WTC11 (cell line): Measurements from ENCODE around the gene ITIH5. TPM values are rescaled to one million over a fixed set of nuclear protein-coding genes. Genes with fewer than 3 reads are reported as not detected.

ENCODE experiments used
- ATAC-seq: fragments of 200-7000 bp; cut with Tn5 transposase; 2 replicates; pipeline ENCODE4 v1.10.0; 2021; ENCODE audit warnings: mild to moderate bottlenecking, moderate library complexity
- CTCF ChIA-PET: fragments of 300-600 bp; sonication (Branson Sonifier 250); formaldehyde crosslinking; loops from one replicate; lab custom pipeline; 2021; ENCODE audit warnings: antibody characterized with exemption; lab: Charles Lee
- POLR2A ChIA-PET: fragments of 350-600 bp; sonication (Branson Sonifier 250); formaldehyde crosslinking; loops from one replicate; lab custom pipeline; 2021; ENCODE audit warnings: antibody characterized with exemption; lab: Charles Lee
- DNase-seq: peaks from one replicate; pipeline ENCODE4 v3.0.0; 2021; ENCODE audit warnings: low spot score
- H3K27ac Mint-ChIP-seq: 2 replicates; pipeline ENCODE4 v1.8.0; 2021; ENCODE audit warnings: mixed read lengths
- H3K27me3 Mint-ChIP-seq: 2 replicates; pipeline ENCODE4 v1.8.0; 2021; ENCODE audit warnings: low read depth, mild to moderate bottlenecking, moderate library complexity, mixed read lengths
- H3K36me3 Mint-ChIP-seq: 2 replicates; pipeline ENCODE4 v1.8.0; 2021; ENCODE audit warnings: mixed read lengths
- H3K4me1 Mint-ChIP-seq: 2 replicates; pipeline ENCODE4 v1.8.0; 2022; ENCODE audit warnings: mixed read lengths
- H3K4me3 Mint-ChIP-seq: 2 replicates; pipeline ENCODE4 v1.8.0; 2021; ENCODE audit warnings: mild to moderate bottlenecking, moderate library complexity, mixed read lengths
- H3K9me3 Mint-ChIP-seq: 2 replicates; pipeline ENCODE4 v1.8.0; 2021; ENCODE audit warnings: mixed read lengths
- ATF2 ChIP-seq: sonication (generic); formaldehyde crosslinking; IDR thresholded peaks from 2 replicates; pipeline ENCODE4 v1.8.1; 2022; ENCODE audit warnings: low read depth, missing genetic modification reagents, borderline replicate concordance
- CTCF ChIP-seq: fragments of 200-600 bp; IDR thresholded peaks from 2 replicates; pipeline ENCODE4 v1.8.0; 2022; ENCODE audit warnings: antibody characterized with exemption
- E2F5 ChIP-seq: sonication (generic); formaldehyde crosslinking; IDR thresholded peaks from 2 replicates; pipeline ENCODE4 v1.8.1; 2022; ENCODE audit warnings: mild to moderate bottlenecking, moderate library complexity, missing genetic modification reagents
- EMX1 ChIP-seq: fragments of 250-450 bp; sonication (Bioruptor Pico); IDR thresholded peaks from 2 replicates; pipeline ENCODE4 v1.8.0; 2021; ENCODE audit warnings: mild to moderate bottlenecking
- IRF1 ChIP-seq: sonication (generic); formaldehyde crosslinking; IDR thresholded peaks from 2 replicates; pipeline ENCODE4 v1.8.0; 2023; ENCODE audit warnings: missing genetic modification reagents
- IRF2 ChIP-seq: sonication (generic); formaldehyde crosslinking; IDR thresholded peaks from 2 replicates; pipeline ENCODE4 v1.8.0; 2022; ENCODE audit warnings: low read depth, missing genetic modification reagents, borderline replicate concordance
- JUN ChIP-seq: sonication (generic); formaldehyde crosslinking; IDR thresholded peaks from 2 replicates; pipeline ENCODE4 v1.8.0; 2023; ENCODE audit warnings: mild to moderate bottlenecking, missing genetic modification reagents
- PREB ChIP-seq: sonication (generic); formaldehyde crosslinking; IDR thresholded peaks from 2 replicates; pipeline ENCODE4 v1.8.1; 2022; ENCODE audit warnings: mild to moderate bottlenecking, missing genetic modification reagents, moderate library complexity, borderline replicate concordance
- PRRX2 ChIP-seq: fragments of 250-450 bp; sonication (Bioruptor Pico); IDR thresholded peaks from 2 replicates; pipeline ENCODE4 v1.8.0; 2021; ENCODE audit warnings: mild to moderate bottlenecking
- RELA ChIP-seq: sonication (generic); formaldehyde crosslinking; IDR thresholded peaks from 2 replicates; pipeline ENCODE4 v1.8.1; 2022; ENCODE audit warnings: missing genetic modification reagents, mild to moderate bottlenecking, borderline replicate concordance
- SMAD4 ChIP-seq: sonication (generic); formaldehyde crosslinking; IDR thresholded peaks from 2 replicates; pipeline ENCODE4 v1.8.0; 2022; ENCODE audit warnings: mild to moderate bottlenecking, missing genetic modification reagents
- ZNF416 ChIP-seq: fragments of 250-450 bp; sonication (Bioruptor Pico); IDR thresholded peaks from 2 replicates; pipeline ENCODE4 v1.9.0; 2021; ENCODE audit warnings: mild to moderate bottlenecking, inconsistent platforms
- ZNF425 ChIP-seq: fragments of 250-450 bp; sonication (Bioruptor Pico); conservative IDR thresholded peaks from 2 replicates; pipeline ENCODE4 v1.9.0; 2021; ENCODE audit warnings: mild to moderate bottlenecking
- ZNF512 ChIP-seq: sonication (generic); formaldehyde crosslinking; IDR thresholded peaks from 2 replicates; pipeline ENCODE4 v1.8.1; 2022; ENCODE audit warnings: missing genetic modification reagents, borderline replicate concordance
- total RNA-seq: library from RNA; stranded (reverse); gene quantifications from 3 replicates; pipeline ENCODE4 v1.2.3, GENCODE V29; 2021

Gene ITIH5
- total RNA-seq, 1 experiment from 2014 or later, result 3.1 TPM

GRCh38 chr10:7642491-7643011, 24.2 kb downstream of the ITIH5 start:
- ChIA-PET CTCF (no interaction called here), POLR2A (no interaction called here)
- no peak overlapping the region for H3K27ac Mint-ChIP-seq
- DNase-seq (no peak), ATAC-seq (no peak)
- no peak overlapping the region for H3K4me3 Mint-ChIP-seq
- H3K4me1 Mint-ChIP-seq, result peaks cover 24% of the 10 kb centered on the region
- H3K36me3 Mint-ChIP-seq, result peaks cover 22% of the 10 kb centered on the region
- H3K9me3 Mint-ChIP-seq, result peaks cover 31% of the 10 kb centered on the region
- H3K27me3 Mint-ChIP-seq, result peaks cover 9% of the 10 kb centered on the region
- no peak for TF ChIP-seq RELA
- no peak for TF ChIP-seq ZNF425 (CRISPR knock-in tag)
- TF ChIP-seq E2F5, result no peak
- TF ChIP-seq IRF2 (CRISPR knock-in tag), result no peak
- no peak for TF ChIP-seq PREB (CRISPR knock-in tag)
- TF ChIP-seq ATF2 (CRISPR knock-in tag), result no peak
- TF ChIP-seq JUN (CRISPR knock-in tag), result no peak
- no peak for TF ChIP-seq IRF1 (CRISPR knock-in tag)
- no peak for TF ChIP-seq ZNF416 (CRISPR knock-in tag)
- no peak for TF ChIP-seq EMX1
- TF ChIP-seq SMAD4 (CRISPR knock-in tag), result no peak
- TF ChIP-seq PRRX2 (CRISPR knock-in tag), result no peak
- no peak for TF ChIP-seq ZNF512 (CRISPR knock-in tag)
- no peak for TF ChIP-seq CTCF
